Thoracic aorta (tissue), 2 donors: ENCODE results near the gene DRD2. TPM values are rescaled to one million over a fixed set of nuclear protein-coding genes. Genes with fewer than 3 reads are reported as not detected.

Experiments
- ATAC-seq: fragments of 150-250 bp; one replicate; pipeline ENCODE4 v1.8.0; 2017; ENCODE audit warnings: low read depth; ENCODE audit not compliant: insufficient number of reproducible peaks, low FRiP score
- DNase-seq: peaks from one replicate; pipeline ENCODE4 v3.0.0-alpha.2; 2020; ENCODE audit warnings: low spot score
- H3K27ac ChIP-seq, 2 donors: fragments of 200-600 bp; sonication (generic); 1 replicate in 1 of 2; 2 replicates in 1 of 2; pipeline ENCODE4 v1.5.1; 2016; ENCODE audit warnings: mild to moderate bottlenecking in 2 of 2, moderate library complexity in 2 of 2
- H3K27me3 ChIP-seq: fragments of 200-600 bp; sonication (generic); replicated peaks from 2 replicates; pipeline ENCODE4 v1.6.0; 2016; ENCODE audit warnings: mild to moderate bottlenecking; ENCODE audit not compliant: insufficient read depth
- H3K36me3 ChIP-seq: fragments of 200-600 bp; sonication (generic); one replicate; pipeline ENCODE4 v1.5.1; 2016
- H3K4me1 ChIP-seq, 2 donors: fragments of 200-600 bp; sonication (generic); 1 replicate in 1 of 2; 2 replicates in 1 of 2; pipeline versions ENCODE4 v1.5.1 to v1.6.0; 2016; ENCODE audit warnings: low read depth in 2 of 2, mild to moderate bottlenecking in 1 of 2; ENCODE audit not compliant: control insufficient read depth in 1 of 2
- H3K4me3 ChIP-seq: fragments of 200-600 bp; sonication (generic); 2 replicates; pipeline ENCODE4 v1.5.1; 2016; ENCODE audit warnings: mild to moderate bottlenecking
- H3K9me3 ChIP-seq: fragments of 200-600 bp; sonication (generic); 2 replicates; pipeline ENCODE4 v1.5.1; 2016
- total RNA-seq, 2 donors: library from RNA; depleted of rRNA; stranded (reverse); fragments of >200 nt; gene quantifications; one replicate each; pipeline versions ENCODE4 v1.1.0 to v1.2.3, GENCODE V29; 2016
- TF ChIP-seq, protein P1 (sequence below): fragments of 200-600 bp; sonication (generic); IDR thresholded peaks from one replicate; pipeline ENCODE4 v1.5.1; 2019; ENCODE audit warnings: antibody characterized with exemption

The DRD2 gene
- total RNA-seq, 2 donors from 2014 or later = not detected

DNA sequence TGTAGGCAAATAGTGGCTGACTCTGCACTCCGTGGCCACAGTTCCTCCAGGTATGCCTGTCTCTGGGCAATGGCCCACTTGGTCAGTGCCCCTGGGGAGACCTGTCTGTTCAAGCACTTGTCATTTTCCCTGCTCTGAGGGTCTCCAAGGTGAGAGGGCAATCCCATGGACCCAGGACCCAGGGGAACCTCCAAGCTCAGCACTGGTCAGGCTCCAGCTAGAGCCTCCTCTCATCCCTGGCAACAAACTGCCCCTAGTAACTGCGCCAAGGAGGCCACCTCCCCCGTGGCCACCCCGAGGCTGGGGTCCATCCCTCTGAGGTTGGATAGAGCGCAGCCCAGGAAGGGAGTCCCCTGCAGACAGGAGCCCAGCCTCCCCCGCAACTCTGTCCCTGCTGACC is 88.3 kb downstream of the DRD2 start:
- H3K27ac ChIP-seq = no peak overlapping the region
- DNase-seq (no peak), ATAC-seq (no peak)
- TF ChIP-seq, protein P1, sequence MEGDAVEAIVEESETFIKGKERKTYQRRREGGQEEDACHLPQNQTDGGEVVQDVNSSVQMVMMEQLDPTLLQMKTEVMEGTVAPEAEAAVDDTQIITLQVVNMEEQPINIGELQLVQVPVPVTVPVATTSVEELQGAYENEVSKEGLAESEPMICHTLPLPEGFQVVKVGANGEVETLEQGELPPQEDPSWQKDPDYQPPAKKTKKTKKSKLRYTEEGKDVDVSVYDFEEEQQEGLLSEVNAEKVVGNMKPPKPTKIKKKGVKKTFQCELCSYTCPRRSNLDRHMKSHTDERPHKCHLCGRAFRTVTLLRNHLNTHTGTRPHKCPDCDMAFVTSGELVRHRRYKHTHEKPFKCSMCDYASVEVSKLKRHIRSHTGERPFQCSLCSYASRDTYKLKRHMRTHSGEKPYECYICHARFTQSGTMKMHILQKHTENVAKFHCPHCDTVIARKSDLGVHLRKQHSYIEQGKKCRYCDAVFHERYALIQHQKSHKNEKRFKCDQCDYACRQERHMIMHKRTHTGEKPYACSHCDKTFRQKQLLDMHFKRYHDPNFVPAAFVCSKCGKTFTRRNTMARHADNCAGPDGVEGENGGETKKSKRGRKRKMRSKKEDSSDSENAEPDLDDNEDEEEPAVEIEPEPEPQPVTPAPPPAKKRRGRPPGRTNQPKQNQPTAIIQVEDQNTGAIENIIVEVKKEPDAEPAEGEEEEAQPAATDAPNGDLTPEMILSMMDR = no peak
- H3K4me3 ChIP-seq = no peak overlapping the region
- H3K27me3 ChIP-seq = peaks cover 9% of the 10 kb centered on the region
- H3K36me3 ChIP-seq = no peaks in the 10 kb centered on the region
- no peaks in the 10 kb centered on the region for H3K4me1 ChIP-seq
- H3K9me3 ChIP-seq = no peaks in the 10 kb centered on the region

GRCh38 chr11:113385749-113386148 is 89.4 kb downstream of the DRD2 start:
- DNase-seq (no peak), ATAC-seq (no peak)
- no peak overlapping the region for H3K4me3 ChIP-seq
- no peaks in the 10 kb centered on the region for H3K9me3 ChIP-seq
- no peaks in the 10 kb centered on the region for H3K36me3 ChIP-seq
- no peak overlapping the region for H3K27ac ChIP-seq
- no peaks in the 10 kb centered on the region for H3K4me1 ChIP-seq
- TF ChIP-seq, protein P1 = no peak
- peaks cover 9% of the 10 kb centered on the region for H3K27me3 ChIP-seq

- TF ChIP-seq, protein P1 = no peak
- Histone ChIP-seq H3K27ac (no peak overlapping the region), H3K4me3 (no peak overlapping the region), H3K27me3 (peaks cover 9% of the 10 kb centered on the region), H3K4me1 (no peaks in the 10 kb centered on the region), H3K9me3 (no peaks in the 10 kb centered on the region), H3K36me3 (no peaks in the 10 kb centered on the region)
- no peak for DNase-seq
- no peak for ATAC-seq
These were observed 90.6 kb downstream of the DRD2 start for GRCh38 chr11:113384551-113384950.

DNA sequence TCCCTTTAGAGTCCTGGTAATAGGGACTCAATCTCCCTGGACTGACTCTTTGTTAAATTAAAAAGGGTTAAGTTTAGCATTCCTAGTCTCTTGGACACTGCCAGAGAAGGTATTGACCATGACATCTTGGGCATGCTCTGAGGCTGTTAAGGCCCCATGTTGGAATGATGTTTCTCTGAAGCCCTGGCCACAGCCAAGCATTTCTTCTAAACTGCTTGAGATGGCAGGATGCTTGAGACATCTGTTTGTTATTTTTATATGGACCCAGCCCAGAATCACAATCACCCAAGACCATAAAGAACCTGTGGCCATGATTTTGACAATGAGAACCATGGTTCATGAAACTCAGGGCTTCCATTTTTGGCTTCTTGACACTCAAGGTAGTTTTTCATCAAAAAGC is 93.1 kb downstream of the DRD2 start:
- DNase-seq = no peak
- no peaks in the 10 kb centered on the region for H3K27me3 ChIP-seq
- TF ChIP-seq, protein P1 = no peak
- no peak overlapping the region for H3K4me3 ChIP-seq
- no peaks in the 10 kb centered on the region for H3K36me3 ChIP-seq
- no peaks in the 10 kb centered on the region for H3K9me3 ChIP-seq
- no peaks in the 10 kb centered on the region for H3K4me1 ChIP-seq
- no peak for ATAC-seq
- H3K27ac ChIP-seq = no peak overlapping the region

DNA sequence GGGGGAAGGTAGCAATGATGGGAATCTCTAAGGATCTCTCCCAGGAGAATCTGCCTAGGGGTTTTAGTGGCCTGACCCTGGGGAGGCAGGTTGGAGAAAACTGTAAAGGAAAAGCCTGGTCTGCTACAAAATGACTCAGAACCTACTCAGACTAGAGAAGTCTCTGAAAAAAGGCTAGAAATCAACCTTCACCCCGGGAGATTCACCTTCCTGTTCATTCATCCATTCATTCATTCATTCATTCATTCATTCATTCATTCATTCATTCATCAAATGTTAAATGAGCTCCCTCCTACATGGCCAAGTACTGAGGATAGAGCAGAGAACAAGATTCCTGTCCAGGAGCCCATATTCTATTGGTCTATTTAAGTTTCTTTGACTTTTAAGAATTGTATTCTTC is 96.5 kb downstream of the DRD2 start:
- no peak for ATAC-seq
- Histone ChIP-seq H3K9me3 (no peaks in the 10 kb centered on the region), H3K27ac (no peak overlapping the region), H3K27me3 (no peaks in the 10 kb centered on the region), H3K4me3 (no peak overlapping the region), H3K4me1 (no peaks in the 10 kb centered on the region), H3K36me3 (no peaks in the 10 kb centered on the region)
- TF ChIP-seq, protein P1 = no peak
- DNase-seq = no peak
